Endodermal cell (in vitro differentiated cells): Measurements from ENCODE around the gene CDH23. TPM values are rescaled to one million over a fixed set of nuclear protein-coding genes. Genes with fewer than 3 reads are reported as not detected.

Source experiments
- DNase-seq: peaks from one replicate; pipeline ENCODE4 v3.0.0-alpha.2; 2017
- H3K27ac ChIP-seq: 2 replicates; pipeline ENCODE4 v1.5.1; 2013; ENCODE audit warnings: mild to moderate bottlenecking, low read depth, low read length, moderate library complexity
- H3K27me3 ChIP-seq: 2 replicates; pipeline ENCODE4 v1.6.1; 2013; ENCODE audit warnings: mild to moderate bottlenecking, low read length, moderate library complexity; ENCODE audit not compliant: insufficient read depth, control insufficient read depth, poor library complexity, severe bottlenecking
- H3K36me3 ChIP-seq: 2 replicates; pipeline ENCODE4 v1.7.0; 2013; ENCODE audit warnings: mild to moderate bottlenecking, low read length, moderate library complexity; ENCODE audit not compliant: control insufficient read depth, insufficient read depth
- H3K4me1 ChIP-seq: one replicate; pipeline ENCODE4 v1.7.0; 2013; ENCODE audit warnings: low read length; ENCODE audit not compliant: control insufficient read depth, insufficient read depth
- H3K4me3 ChIP-seq: 2 replicates; pipeline ENCODE4 v1.5.1; 2013; ENCODE audit warnings: mild to moderate bottlenecking, low read length, moderate library complexity
- H3K9ac ChIP-seq: 2 replicates; pipeline ENCODE4 v1.6.1; 2013; ENCODE audit warnings: mild to moderate bottlenecking, low read length, moderate library complexity; ENCODE audit not compliant: poor library complexity, severe bottlenecking; ENCODE audit errors: extremely low read depth
- H3K9me3 ChIP-seq: 2 replicates; pipeline ENCODE4 v1.6.1; 2013; ENCODE audit warnings: mild to moderate bottlenecking, low read length, moderate library complexity; ENCODE audit not compliant: control insufficient read depth
- H3K27ac Mint-ChIP-seq: 2 replicates; pipeline ENCODE4 v1.8.0; 2020; ENCODE audit warnings: mixed read lengths
- H3K27me3 Mint-ChIP-seq: 2 replicates; pipeline ENCODE4 v1.8.0; 2021; ENCODE audit warnings: mild to moderate bottlenecking, mixed read lengths; ENCODE audit not compliant: insufficient read depth
- H3K36me3 Mint-ChIP-seq: 2 replicates; pipeline ENCODE4 v1.8.0; 2020; ENCODE audit warnings: low read depth, mixed read lengths
- H3K4me1 Mint-ChIP-seq: 2 replicates; pipeline ENCODE4 v1.8.0; 2020; ENCODE audit warnings: mixed read lengths
- H3K4me3 Mint-ChIP-seq: 2 replicates; pipeline ENCODE4 v1.8.0; 2020; ENCODE audit warnings: mild to moderate bottlenecking, moderate library complexity, mixed read lengths
- H3K9me3 Mint-ChIP-seq: 2 replicates; pipeline ENCODE4 v1.8.0; 2020; ENCODE audit warnings: mild to moderate bottlenecking, mixed read lengths
- CTCF ChIP-seq: fragments of 200-600 bp; sonication (generic); conservative IDR thresholded peaks from 2 replicates; pipeline ENCODE4 v1.5.0; 2021; ENCODE audit warnings: antibody characterized with exemption, mild to moderate bottlenecking
- WGBS, 2 experiments: methylation state at CpG; one replicate each; pipeline versions ENCODE4 v1.1.5 to v1.1.7; 2013; ENCODE audit warnings: missing lambda C conversion rate in 2 of 2, mixed read lengths in 1 of 2; ENCODE audit not compliant: insufficient coverage in 1 of 2, insufficient read length in 1 of 2; 5-methylcytosine and 5-hydroxymethylcytosine counted together
- total RNA-seq, 2 donors: library from RNA; stranded (reverse); fragmentation: NEBNext Ultra II Directional in 1 of 2; extraction: Animal tissue kit (Norgen Biotek cat#: 25700) in 1 of 2; gene quantifications; 2 replicates in 1 of 2; 3 replicates in 1 of 2; pipeline ENCODE4 v1.2.1, GENCODE V29; 2021

Gene CDH23
- total RNA-seq, 2 donors from 2014 or later, result 2.1 to 4.2 TPM

- Histone ChIP-seq H3K4me3 (no peak overlapping the region), H3K9ac (no peak overlapping the region), H3K9me3 (no peaks in the 10 kb centered on the region), H3K4me1 (no peaks in the 10 kb centered on the region), H3K36me3 (no peaks in the 10 kb centered on the region), H3K27ac (no peak overlapping the region), H3K27me3 (no peaks in the 10 kb centered on the region)
- Mint-ChIP-seq H3K4me3 (no peak overlapping the region), H3K27me3 (no peaks in the 10 kb centered on the region), H3K4me1 (no peaks in the 10 kb centered on the region), H3K9me3 (no peaks in the 10 kb centered on the region), H3K36me3 (no peaks in the 10 kb centered on the region), H3K27ac (no peak overlapping the region)
- DNase-seq, result no peak
- 52 to 65% methylated on average over 4 to 5 of the region's 5 CpGs for WGBS, 2 experiments
- no peak for TF ChIP-seq CTCF
These were observed 164.4 kb downstream of the CDH23 start for GRCh38 chr10:71561003-71561574.

DNA sequence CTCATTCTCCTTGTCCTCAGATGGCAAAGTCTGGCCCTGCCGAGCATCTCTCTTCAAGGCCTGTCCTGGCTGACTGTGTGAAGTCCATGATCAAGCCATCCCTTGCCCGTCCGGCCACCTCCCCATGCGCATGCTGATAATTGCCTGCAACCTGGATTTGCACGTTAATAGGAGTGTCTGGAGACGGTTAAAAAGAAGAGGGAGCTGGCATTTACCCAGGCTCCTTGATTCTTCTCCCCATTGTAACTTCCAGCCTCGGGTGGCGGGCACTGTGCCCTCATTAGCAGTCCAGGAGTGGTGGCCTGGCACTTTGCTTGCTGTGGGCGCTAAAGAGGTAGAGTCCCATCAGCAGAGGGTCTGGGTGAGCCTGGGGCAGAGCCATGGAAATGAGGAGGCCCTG, 165.5 kb downstream of the CDH23 start:
- no peak overlapping the region for H3K27ac Mint-ChIP-seq
- no peak overlapping the region for H3K4me3 Mint-ChIP-seq
- no peaks in the 10 kb centered on the region for H3K36me3 Mint-ChIP-seq
- Histone ChIP-seq H3K4me1 (no peaks in the 10 kb centered on the region), H3K27me3 (no peaks in the 10 kb centered on the region), H3K9ac (no peak overlapping the region), H3K27ac (no peak overlapping the region), H3K9me3 (no peaks in the 10 kb centered on the region), H3K4me3 (no peak overlapping the region), H3K36me3 (no peaks in the 10 kb centered on the region)
- H3K9me3 Mint-ChIP-seq, result no peaks in the 10 kb centered on the region
- 85 to 92% methylated on average over 5 to 9 of the region's 9 CpGs for WGBS, 2 experiments
- no peaks in the 10 kb centered on the region for H3K27me3 Mint-ChIP-seq
- no peak for DNase-seq
- no peaks in the 10 kb centered on the region for H3K4me1 Mint-ChIP-seq
- TF ChIP-seq CTCF, result no peak

GRCh38 chr10:71562904-71563303, 166.2 kb downstream of the CDH23 start:
- H3K27me3 Mint-ChIP-seq, result no peaks in the 10 kb centered on the region
- H3K9me3 Mint-ChIP-seq, result no peaks in the 10 kb centered on the region
- no peak overlapping the region for H3K4me3 Mint-ChIP-seq
- no peak overlapping the region for H3K27ac Mint-ChIP-seq
- Histone ChIP-seq H3K4me3 (no peak overlapping the region), H3K27me3 (no peaks in the 10 kb centered on the region), H3K36me3 (no peaks in the 10 kb centered on the region), H3K9me3 (no peaks in the 10 kb centered on the region), H3K4me1 (no peaks in the 10 kb centered on the region), H3K27ac (no peak overlapping the region), H3K9ac (no peak overlapping the region)
- TF ChIP-seq CTCF, result no peak
- 88% methylated on average over 3 of the region's 3 CpGs; no CpG with 5 or more reads in 1 of the 2 experiments for WGBS, 2 experiments
- no peaks in the 10 kb centered on the region for H3K4me1 Mint-ChIP-seq
- no peak for DNase-seq
- no peaks in the 10 kb centered on the region for H3K36me3 Mint-ChIP-seq
